ENCODE data around the gene TMOD1.
"Not testable (repeated sequence)": the region's sequence is repeated elsewhere in the genome, so short reads cannot be mapped to it uniquely, and the experiment has no call there.

Gene TMOD1

GRCh38 chr9:97565262-97565661, 63.8 kb downstream of the TMOD1 start:
- DNase-seq (ENCODE audit: low read depth in 2 of 2), result no peak

DNA sequence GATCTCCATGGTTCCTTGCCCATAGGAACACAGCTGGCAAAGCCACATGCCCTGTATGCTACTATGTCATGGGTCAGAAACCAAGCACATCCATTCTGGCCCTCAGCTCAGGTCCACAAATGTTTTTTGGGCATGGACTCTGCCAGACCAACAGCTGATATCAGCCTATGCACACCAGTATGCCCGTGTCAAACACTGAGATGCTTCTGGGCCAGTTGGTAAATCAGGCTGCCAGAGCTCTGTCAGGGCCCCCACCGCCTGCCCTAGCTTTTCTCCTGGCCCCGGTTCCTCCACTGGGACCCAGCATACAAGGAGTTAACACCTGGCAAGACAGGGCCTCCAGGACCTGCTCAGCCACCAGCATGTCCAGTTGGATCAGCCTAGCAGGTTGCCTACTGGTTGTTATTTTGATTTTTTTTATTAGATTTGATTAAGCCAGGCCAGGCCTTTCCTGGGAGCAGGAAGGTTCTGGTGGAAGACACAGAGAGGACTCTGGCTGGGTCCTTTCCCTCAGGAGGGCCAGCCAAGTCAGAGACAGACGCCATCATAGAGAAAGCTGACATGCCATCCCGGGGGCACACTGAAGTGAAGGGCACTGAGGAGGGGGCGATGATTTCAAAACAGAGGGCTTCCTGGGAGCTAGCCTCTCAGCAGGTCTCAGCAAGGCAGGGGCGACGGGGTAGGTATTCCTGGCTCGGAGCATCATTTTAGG, 65.9 kb downstream of the TMOD1 start:
- DNase-seq (ENCODE audit: low read depth in 2 of 2), result no peak

DNA sequence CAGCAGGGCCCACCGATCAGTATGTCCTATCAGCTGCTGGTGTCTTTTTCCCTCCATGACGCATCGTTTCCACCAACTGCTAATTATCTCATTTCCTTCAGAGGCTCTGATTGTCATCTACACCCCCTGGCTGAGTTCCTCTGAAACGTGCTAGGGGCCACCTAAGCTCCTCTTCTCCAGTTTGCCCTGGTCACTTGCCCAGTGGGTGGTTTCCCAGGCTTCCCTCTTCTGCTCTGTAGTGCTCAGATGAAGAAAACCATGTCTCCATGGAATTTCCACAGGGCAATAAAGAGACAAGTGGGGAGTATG, 66.4 kb downstream of the TMOD1 start:
- DNase-seq (ENCODE audit: low read depth in 2 of 2), result no peak

- DNase-seq (ENCODE audit: low read depth in 2 of 2), result no peak
Observed at GRCh38 chr9:97568461-97569275, 67.2 kb downstream of the TMOD1 start.

DNA sequence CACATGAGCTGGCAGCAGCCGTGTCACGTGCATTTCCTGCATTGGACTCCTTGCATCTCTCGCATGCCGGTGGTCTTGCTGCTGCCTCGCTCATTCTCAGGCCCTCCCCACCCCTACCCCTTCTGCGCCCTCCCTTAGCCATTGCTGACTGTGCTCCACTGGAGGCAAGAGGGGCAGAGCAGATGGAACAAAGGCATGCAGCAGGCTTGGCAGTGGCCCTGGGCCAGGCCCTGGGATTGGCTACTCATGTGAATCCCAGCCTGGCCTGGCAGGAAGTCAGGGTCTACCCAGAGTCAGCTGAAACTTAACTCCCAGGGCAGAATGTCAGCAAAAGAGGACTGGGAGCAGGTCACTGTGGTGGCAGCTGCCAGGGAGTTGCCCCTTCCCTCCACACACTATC, 69.4 kb downstream of the TMOD1 start:
- no peak for DNase-seq (ENCODE audit: low read depth in 2 of 2)

DNA sequence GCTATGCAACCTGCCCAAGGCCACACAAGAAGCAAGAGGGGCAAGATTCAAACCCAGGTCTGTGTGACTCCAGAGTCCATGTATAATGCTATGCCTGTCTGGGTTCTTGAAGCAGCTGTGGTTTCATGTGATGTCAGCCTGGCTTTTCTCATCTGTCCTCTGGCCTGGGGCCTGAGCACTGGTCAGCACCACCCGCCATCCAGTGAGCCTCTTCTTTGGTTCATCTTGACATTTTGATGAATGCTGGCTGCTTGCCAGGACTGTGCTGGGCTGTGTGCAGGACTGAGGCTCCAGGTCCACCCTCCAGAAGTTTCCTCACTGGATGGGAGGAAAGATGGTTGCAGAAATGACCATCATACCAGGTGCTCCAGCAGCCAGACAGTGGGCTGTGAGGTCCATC, 70.2 kb downstream of the TMOD1 start:
- no peak for DNase-seq (ENCODE audit: low read depth in 2 of 2)

DNA sequence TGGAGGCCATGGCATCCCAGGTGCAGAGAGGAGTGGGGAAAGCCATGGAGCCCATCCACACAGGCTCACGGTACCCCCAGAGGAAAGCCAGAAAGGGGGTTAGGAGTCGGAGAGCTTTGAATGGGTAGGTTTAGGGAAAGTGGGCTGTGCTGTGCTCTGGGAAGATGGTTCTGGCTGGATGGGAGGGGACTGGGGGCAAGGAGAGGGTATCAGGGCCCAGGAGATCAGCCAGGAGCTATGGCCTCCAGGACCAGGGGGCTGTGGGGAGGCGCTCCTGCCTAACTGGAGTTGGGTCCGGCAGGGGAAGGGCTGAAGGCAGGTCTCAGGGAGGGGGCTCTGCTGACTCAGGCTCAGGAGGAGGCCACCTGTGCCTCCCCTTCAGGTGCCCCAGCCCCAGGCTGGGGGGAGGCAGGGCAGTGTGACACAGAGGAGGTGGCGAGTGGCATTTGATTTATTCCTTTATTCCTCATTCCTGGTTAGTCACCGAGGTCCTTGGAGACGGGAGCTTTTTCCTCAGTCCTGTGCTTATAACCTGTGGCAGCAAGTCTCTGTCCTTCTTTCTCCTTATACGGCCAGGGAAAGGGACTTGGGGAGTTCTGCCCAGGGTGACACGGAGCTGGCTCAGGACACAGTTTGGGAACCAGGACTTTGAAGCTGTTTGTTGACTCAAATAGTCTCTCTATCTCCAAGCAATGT, 70.9 kb downstream of the TMOD1 start:
- DNase-seq (ENCODE audit: low read depth in 2 of 2), result no peak

- no peak for DNase-seq (ENCODE audit: low read depth in 2 of 2)
Observed at GRCh38 chr9:97572892-97573365, 71.5 kb downstream of the TMOD1 start.

DNA sequence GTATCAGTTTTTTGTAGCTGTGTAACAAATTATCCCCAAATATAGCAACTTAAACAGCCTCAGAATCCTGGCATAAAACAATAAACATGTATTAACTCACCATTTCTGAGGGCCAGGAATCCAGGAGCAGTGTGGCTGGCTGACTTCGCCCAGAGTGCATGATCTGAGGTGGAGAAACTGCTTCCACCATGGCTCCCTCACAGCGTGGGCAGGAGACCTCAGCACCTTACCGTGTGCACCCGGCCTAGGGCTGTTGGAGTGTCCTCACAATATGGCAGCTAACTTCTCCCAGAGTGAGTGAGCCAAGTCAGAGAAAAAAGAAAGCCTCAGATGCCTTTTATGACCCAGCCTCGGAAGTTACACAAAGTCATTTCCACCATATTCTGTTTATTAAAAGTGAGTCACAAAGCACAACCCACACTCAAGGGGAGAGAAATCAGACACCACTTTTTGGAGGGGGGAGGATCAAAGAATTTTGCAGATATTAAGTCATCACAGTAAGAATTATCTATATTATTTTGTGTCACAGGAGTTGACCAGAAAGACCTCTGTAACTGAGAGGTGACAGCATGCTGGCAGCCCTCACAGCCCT, 72.1 kb downstream of the TMOD1 start:
- DNase-seq (ENCODE audit: low read depth in 2 of 2), result no peak

DNA sequence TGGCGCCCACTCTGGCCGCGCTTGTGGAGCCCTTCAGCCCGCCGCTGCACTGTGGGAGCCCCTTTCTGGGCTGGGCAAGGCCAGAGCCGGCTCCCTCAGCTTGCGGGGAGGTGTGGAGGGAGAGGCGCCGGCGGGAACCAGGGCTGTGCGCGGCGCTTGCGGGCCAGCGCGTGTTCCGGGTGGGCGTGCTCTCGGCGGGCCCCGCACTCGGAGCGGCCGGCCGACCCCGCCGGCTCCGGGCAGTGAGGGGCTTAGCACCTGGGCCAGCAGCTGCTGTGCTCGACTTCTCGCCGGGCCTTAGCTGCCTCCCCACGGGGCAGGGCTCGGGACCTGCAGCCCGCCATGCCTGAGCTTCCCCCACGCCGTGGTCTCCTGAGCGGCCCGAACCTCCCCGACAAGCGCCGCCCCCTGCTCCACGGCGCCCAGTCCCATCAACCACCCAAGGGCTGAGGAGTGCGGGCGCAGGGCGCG, 72.7 kb downstream of the TMOD1 start:
- DNase-seq (ENCODE audit: low read depth in 2 of 2), result not testable (repeated sequence)

- DNase-seq (ENCODE audit: low read depth in 2 of 2), result not testable (repeated sequence)
Observed at GRCh38 chr9:97574921-97575672, 73.6 kb downstream of the TMOD1 start.

DNA sequence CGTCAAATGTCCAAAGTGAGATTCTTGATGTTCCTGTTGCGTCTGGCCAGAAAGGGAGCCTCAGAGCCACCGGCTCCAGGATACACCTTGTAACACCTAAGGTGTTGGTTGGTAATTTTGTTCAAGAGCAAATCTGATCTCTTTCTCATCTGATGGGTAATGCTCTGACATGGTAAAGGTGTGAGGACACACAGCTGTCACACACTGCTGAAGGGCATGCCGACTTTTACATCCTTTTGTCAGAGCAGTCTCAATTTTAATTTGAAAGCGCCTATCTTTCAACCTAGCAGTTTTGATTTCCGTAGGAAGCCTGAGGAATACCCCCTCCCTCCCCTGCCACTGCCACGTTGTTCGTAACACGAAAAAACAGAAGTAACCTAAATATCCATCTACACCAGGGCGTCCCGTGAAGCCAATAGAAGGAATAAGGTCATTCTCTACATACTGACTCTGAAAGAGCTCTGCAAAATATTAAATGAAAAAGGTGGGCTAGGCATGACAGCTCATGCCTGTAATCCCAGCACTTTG, 74.3 kb downstream of the TMOD1 start:
- no peak for DNase-seq (ENCODE audit: low read depth in 2 of 2)

DNA sequence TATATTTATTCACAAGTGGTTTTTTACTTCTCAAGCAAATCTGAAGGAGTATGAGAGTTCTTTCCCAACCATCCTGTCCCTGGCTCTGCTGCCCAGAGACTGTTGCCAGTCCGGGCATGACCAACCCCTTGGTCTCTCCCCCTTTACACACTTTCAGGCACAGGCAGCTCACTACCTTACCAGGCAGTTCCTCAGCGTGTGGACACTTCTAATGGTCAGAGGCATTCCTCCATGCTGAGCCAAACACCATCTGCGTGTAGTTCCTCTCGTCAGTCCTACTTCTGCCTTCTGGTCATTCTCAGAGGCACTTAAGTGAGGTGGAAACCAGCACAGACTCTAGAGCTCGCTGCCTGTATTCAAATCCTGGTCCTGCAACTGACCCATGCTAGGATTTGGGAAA, 75.6 kb downstream of the TMOD1 start:
- DNase-seq (ENCODE audit: low read depth in 2 of 2), result no peak

DNA sequence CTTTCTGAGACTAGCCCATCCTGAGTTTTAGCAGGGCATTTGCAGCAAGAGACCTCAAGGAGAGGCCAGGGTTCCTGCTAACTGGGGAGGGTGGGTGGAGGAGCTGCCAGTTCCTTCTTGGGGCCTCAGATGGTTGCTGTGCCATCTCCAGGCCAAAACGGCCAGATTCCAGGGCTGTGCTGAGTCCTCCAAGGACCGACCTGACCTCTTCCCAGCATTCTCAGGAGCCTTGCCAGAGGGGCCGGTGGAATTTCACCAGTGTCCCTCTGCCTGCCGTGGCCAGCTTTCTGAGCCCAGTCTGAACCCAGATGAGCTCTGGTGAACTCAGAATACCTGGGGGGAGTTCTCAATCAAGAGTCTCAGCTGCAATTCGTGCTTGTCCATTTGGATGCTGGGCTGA, 77.4 kb downstream of the TMOD1 start:
- DNase-seq (ENCODE audit: low read depth in 2 of 2), result no peak

GRCh38 chr9:97579914-97580313, 78.4 kb downstream of the TMOD1 start:
- DNase-seq (ENCODE audit: low read depth in 2 of 2), result no peak

- DNase-seq (ENCODE audit: low read depth in 2 of 2), result not testable (repeated sequence)
Observed at GRCh38 chr9:97581590-97581989, 80.1 kb downstream of the TMOD1 start.

- not testable (repeated sequence) for DNase-seq (ENCODE audit: low read depth in 2 of 2)
Observed at GRCh38 chr9:97584778-97585177, 83.3 kb downstream of the TMOD1 start.

GRCh38 chr9:97586909-97587308, 85.4 kb downstream of the TMOD1 start:
- DNase-seq (ENCODE audit: low read depth in 2 of 2), result not testable (repeated sequence)

GRCh38 chr9:97591535-97591934, 90.1 kb downstream of the TMOD1 start:
- DNase-seq (ENCODE audit: low read depth in 2 of 2), result no peak

GRCh38 chr9:97592126-97592525, 90.7 kb downstream of the TMOD1 start:
- DNase-seq (ENCODE audit: low read depth in 2 of 2), result no peak

DNA sequence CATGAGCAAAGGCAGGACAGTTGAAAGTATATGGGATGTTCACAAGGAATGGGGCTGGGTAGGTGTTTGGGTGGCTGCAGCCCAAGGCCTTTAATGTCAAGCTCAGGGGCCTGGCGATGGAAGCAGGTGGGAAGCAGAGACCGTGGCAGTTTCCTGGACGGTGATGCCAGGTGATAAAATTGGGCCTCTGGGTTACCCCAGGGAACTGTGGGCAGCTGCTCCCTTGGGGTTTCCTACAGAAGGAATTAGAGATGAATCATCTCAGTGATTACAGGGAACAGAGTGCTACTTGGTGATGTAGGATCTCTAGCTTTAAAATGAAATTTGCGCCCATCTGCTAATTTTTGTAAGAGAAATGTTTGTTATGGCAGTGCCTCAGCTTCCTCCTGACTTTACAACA, 92.5 kb downstream of the TMOD1 start:
- no peak for DNase-seq (ENCODE audit: low read depth in 2 of 2)
